Muscle layer of duodenum (tissue), 2 donors: ENCODE data around the gene RPS6KA2.

Source experiments
- H3K27ac ChIP-seq: one replicate; pipeline ENCODE4 v1.7.0; 2013; ENCODE audit warnings: mild to moderate bottlenecking, low read length
- H3K27me3 ChIP-seq: one replicate; pipeline ENCODE4 v1.7.0; 2013; ENCODE audit warnings: low read depth, mild to moderate bottlenecking, control low read depth, low read length
- H3K36me3 ChIP-seq, 2 donors: one replicate each; pipeline ENCODE4 v1.7.0; 2013; ENCODE audit warnings: low read length in 2 of 2, control low read depth in 1 of 2, mild to moderate bottlenecking in 1 of 2; ENCODE audit not compliant: insufficient read depth in 2 of 2, control insufficient read depth in 1 of 2
- H3K4me1 ChIP-seq, 2 donors: one replicate each; pipeline ENCODE4 v1.7.0; 2013; ENCODE audit warnings: low read length in 2 of 2, mild to moderate bottlenecking in 2 of 2, control low read depth in 1 of 2, moderate library complexity in 1 of 2; ENCODE audit not compliant: insufficient read depth in 2 of 2, control insufficient read depth in 1 of 2
- H3K4me3 ChIP-seq, 2 donors: one replicate each; pipeline ENCODE4 v1.7.0; 2013; ENCODE audit warnings: low read length in 2 of 2, low read depth in 1 of 2, mild to moderate bottlenecking in 1 of 2
- H3K9me3 ChIP-seq, 2 donors: one replicate each; pipeline ENCODE4 v1.7.0; 2013; ENCODE audit warnings: low read length in 2 of 2, control low read depth in 1 of 2, mild to moderate bottlenecking in 1 of 2; ENCODE audit not compliant: control insufficient read depth in 1 of 2
- donor health status: healthy.

RPS6KA2 gene

DNA sequence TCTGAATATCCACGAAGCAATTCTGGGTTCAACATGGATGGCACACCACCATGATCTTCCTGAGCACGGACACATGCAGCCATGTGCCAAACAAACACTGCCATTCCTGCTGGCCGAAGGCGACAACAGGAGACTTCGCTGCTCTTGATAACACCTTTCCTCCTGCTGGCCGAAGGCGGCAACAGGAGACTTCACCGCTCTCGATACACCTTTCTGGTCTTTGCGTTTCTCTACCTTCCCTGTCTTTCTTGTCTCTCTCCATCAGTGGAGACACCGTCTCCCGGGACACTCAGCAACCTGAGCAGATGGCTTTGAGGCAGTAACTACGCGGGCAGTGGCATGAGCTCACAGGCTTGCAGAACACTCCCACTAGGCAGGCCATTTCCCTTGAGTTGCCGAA, 189.4 kb downstream of the RPS6KA2 start:
- Histone ChIP-seq H3K27me3 (no peaks in the 10 kb centered on the region), H3K4me3 (no peak overlapping the region), H3K9me3 (no peaks in the 10 kb centered on the region), H3K36me3 (peaks cover 0 to 14% of the 10 kb centered on the region in 2 donors), H3K27ac (no peak overlapping the region), H3K4me1 (no peaks in the 10 kb centered on the region)

DNA sequence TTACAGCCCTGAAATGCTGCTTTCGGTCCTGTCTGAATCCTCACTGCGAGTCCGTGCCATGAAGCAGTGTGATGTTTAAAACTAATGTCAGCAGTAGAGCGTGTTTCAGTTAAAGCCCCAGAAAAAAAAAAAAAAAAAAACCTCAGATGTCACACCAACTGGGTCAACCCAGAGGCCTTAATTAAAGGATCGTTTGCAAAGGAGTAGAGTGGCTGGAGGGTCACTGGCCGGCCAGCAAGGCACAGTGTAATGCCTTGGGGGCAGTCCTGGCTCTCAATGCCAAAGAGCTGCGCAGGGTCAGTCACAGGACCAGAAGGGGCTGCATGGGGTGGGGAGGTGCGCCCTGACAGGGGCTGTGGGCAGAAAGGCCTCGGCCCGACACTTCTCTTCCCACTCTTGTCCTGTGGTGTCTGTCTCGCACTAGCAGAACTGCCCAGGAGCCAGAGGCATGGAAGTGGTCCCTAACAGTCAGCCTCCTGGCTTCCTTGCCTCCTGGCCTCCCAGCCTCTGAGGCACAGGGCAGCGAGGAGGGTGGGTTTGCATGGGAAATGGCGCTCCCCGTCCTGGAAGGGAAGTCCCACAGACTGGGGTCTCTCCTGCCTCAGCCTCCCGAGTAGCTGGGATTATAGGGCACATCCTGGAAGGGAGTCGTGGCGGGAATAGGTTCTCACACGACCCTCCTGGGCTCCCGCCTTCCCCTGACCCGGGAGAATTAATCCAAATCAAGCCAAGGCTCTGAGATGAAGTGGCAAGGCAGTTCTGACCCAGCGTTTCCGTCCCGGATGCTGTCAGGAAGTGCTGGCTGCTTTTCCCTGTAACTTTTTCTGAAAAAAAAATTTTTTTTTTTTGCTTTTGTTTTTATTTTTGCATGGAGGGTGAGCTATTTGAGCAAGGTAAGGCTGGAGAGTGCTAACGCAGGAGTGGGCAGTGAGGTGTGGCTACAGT, 190.6 kb downstream of the RPS6KA2 start:
- no peak overlapping the region for H3K4me3 ChIP-seq
- peaks cover 0 to 15% of the 10 kb centered on the region in 2 donors for H3K36me3 ChIP-seq
- no peak overlapping the region for H3K27ac ChIP-seq
- H3K4me1 ChIP-seq, result no peaks in the 10 kb centered on the region
- no peaks in the 10 kb centered on the region for H3K9me3 ChIP-seq
- no peaks in the 10 kb centered on the region for H3K27me3 ChIP-seq

DNA sequence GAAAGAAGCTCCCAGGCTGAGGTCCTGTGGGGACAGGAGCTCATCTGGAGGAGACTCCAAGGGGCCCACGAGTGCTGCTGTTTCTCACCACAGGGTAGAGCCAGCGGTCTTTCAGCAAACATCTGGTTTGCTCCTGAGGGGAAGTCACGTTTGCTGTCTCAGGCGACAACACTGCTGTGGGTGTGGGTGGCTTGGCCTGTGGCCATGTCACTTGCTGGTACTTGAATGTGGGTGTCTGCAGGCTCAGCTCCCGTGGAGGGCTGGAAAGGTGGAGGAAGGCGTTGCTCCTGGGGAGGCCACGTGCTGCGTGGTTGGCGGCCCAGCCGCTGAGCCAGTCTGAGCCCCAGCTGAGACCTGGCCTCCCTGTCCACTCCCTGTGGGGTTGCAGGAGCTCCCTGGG, 191.5 kb downstream of the RPS6KA2 start:
- no peak overlapping the region for H3K27ac ChIP-seq
- no peak overlapping the region for H3K4me3 ChIP-seq
- H3K27me3 ChIP-seq, result no peaks in the 10 kb centered on the region
- peaks cover 0 to 17% of the 10 kb centered on the region in 2 donors for H3K36me3 ChIP-seq
- no peaks in the 10 kb centered on the region for H3K4me1 ChIP-seq
- H3K9me3 ChIP-seq, result no peaks in the 10 kb centered on the region

DNA sequence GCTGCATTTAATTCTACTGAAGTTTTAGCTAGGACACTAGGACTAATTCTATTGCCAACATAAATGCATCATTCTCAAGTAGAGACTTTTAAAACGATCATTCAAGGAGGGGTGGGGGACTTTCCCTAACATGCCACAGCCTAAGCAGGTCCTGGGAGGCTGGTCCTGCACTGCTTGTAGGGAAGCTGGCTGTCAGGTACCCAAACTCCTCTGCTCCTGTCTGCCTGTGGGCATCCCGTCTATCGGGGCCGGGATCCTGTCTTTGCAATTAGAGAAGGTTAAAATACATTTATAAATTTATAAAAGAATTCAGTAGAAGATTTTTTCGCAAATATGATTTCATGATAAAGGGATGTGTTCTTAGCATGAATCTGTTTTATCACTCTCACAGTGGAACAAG, 192.7 kb downstream of the RPS6KA2 start:
- peaks cover 4 to 29% of the 10 kb centered on the region in 2 donors for H3K36me3 ChIP-seq
- no peaks in the 10 kb centered on the region for H3K9me3 ChIP-seq
- H3K4me3 ChIP-seq, result no peak overlapping the region
- no peaks in the 10 kb centered on the region for H3K27me3 ChIP-seq
- no peaks in the 10 kb centered on the region for H3K4me1 ChIP-seq
- H3K27ac ChIP-seq, result no peak overlapping the region

DNA sequence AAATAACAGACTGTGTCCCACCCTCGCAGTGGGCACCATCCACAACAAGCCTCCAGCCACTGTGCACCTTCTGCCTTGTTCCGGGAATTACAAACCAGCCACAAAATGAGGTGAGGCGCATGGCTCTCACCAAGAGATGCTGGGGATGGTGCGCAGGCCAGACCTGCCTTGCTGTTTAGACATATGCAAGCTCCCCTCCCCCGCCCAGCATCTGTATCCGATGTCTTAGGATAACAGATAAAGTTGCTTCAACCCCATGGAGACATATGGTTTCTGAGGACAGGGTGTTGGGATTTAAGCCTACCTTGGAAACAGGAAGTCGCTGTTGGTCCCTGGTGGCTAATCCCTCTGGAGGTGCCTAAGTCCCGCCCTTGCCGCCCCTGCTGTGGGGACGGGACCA, 194.0 kb downstream of the RPS6KA2 start:
- Histone ChIP-seq H3K27me3 (no peaks in the 10 kb centered on the region), H3K9me3 (no peaks in the 10 kb centered on the region), H3K27ac (no peak overlapping the region), H3K36me3 (peaks cover 4 to 29% of the 10 kb centered on the region in 2 donors), H3K4me1 (no peaks in the 10 kb centered on the region), H3K4me3 (no peak overlapping the region)

DNA sequence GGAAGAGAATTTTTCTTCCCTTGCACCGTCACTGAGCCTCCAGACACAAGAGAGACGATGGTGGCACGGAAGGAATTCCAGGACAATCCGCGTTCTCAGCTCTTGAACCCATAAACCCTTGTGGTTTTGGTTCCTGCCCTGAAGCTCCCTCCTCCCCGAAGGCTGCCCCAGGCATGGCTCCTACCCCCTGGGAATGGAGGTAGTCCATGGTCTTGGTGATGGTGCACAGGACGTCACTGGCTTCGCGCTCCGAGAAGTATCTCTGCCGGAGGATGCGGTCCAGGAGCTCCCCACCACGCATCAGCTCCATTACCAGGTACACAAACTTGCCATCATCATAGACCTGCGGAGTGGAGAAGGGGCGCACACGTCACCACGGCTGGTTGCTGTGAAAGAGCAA, 196.8 kb downstream of the RPS6KA2 start:
- Histone ChIP-seq H3K9me3 (no peaks in the 10 kb centered on the region), H3K27me3 (no peaks in the 10 kb centered on the region), H3K4me3 (no peak overlapping the region), H3K27ac (no peak overlapping the region), H3K36me3 (peaks cover 4 to 29% of the 10 kb centered on the region in 2 donors), H3K4me1 (no peaks in the 10 kb centered on the region)

DNA sequence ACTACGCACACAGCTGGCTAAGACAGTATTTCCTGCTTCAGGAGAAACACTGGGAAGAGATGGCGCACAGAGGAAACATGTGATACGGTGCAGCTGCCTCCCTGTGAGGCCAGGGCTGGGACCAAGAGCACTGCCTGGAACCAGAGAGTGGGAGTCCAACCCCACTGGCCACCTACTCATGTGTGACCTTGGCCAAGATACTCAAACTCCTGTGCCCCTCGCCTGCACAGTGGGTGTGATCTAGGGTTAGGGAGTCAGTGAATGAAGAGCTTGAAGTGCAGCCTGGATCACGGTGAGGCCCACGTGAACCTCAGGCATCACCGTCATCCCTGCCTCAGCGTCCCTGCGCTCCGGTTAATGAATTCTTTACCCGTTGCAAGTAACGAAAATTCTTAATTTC, 202.6 kb downstream of the RPS6KA2 start:
- H3K4me1 ChIP-seq, result no peaks in the 10 kb centered on the region
- no peaks in the 10 kb centered on the region for H3K9me3 ChIP-seq
- H3K27me3 ChIP-seq, result no peaks in the 10 kb centered on the region
- H3K4me3 ChIP-seq, result no peak overlapping the region
- H3K27ac ChIP-seq, result no peak overlapping the region
- peaks cover 4 to 33% of the 10 kb centered on the region in 2 donors for H3K36me3 ChIP-seq

DNA sequence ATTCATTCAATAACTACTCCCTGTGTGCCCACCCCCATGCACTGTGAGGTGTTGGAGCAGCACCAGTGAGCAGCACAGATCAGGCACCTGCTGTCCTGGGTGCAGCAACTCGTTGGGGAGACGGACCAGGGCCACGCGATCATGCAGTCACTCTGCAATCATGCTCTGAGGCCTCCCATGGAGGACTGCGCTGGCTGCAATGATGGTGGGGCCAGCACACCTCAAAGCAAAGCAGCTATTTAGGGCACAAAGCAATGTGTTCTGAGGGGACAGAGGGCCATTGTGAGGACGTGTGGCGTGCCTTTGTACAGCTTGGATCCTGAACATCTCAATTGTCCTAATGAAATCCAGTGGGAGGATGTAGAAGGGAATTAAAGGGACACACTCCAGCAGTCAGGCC, 203.3 kb downstream of the RPS6KA2 start:
- H3K27me3 ChIP-seq, result no peaks in the 10 kb centered on the region
- H3K36me3 ChIP-seq, result peaks cover 4 to 37% of the 10 kb centered on the region in 2 donors
- H3K27ac ChIP-seq, result no peak overlapping the region
- H3K4me1 ChIP-seq, result no peaks in the 10 kb centered on the region
- H3K4me3 ChIP-seq, result no peak overlapping the region
- H3K9me3 ChIP-seq, result no peaks in the 10 kb centered on the region

DNA sequence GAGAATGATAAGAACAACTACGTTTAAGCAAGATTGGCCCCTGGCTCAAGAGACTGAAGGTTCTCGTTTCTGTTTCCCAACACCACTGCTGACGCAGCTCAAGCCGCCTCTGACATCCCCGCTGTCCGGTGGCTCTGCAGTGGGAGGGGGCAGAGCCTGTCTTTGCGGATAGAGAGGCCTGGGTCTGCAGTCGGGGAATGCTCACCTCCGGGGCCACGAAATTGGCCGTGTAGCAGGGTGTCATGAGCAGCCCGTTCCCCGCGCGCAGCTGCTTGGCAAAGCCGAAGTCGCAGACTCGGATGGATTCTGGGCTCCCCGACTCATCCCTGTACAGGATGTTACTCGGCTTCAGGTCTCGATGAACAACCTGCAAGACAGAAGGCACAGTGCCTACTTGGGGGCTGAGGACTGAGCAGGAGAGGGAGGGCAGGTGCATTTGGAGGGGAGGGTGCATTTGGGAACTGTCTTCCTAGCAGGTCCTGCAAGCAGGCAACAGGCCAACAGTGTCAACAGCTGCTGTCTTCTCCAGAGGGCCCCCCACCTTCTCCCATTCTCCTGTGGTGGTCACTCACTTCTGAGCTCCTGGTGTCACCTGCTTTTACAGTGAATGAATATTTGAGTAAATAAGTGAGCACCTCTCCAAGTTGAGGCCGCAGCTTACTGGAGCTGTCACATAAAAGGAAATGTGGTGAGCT, 203.9 kb downstream of the RPS6KA2 start:
- peaks cover 4 to 43% of the 10 kb centered on the region in 2 donors for H3K36me3 ChIP-seq

DNA sequence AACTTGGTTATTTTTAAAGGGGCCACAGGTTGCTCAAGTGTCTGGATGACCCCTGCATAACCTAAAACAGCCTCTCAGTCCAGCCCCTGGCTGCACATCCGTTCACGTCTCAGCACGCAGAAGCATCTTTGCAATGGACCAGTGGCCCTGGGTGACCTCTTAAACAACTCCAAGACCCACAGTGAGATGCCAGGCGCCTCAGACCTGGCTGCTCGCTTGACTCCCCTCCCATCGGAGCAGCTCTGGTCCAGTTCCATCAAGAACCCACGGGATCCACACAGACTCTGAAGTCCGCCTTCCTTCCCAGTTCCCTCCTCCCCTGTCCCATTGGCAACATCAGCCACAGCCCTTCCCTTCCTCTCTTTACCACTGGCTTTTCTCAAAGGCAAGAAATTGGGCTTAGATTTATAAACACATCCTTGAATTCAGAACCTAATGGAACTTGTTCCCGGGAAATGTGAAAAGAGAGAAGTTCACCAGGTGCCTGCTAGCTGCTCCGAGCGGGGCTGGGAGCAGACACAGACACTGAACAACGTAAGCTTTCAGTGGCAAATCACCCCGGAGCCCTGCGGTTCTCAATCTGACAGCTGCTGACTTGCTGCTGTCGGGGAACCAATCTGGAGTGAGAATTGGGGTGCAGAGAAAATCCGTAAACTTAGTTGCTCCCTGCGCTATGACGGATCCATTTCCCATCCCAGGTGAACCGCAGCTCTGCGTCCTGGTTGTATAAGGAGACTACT, 204.7 kb downstream of the RPS6KA2 start:
- Histone ChIP-seq H3K36me3 (peaks cover 4 to 50% of the 10 kb centered on the region in 2 donors), H3K27me3 (no peaks in the 10 kb centered on the region), H3K9me3 (no peaks in the 10 kb centered on the region), H3K4me1 (no peaks in the 10 kb centered on the region), H3K4me3 (no peak overlapping the region), H3K27ac (no peak overlapping the region)

More for the DNA sequence above, 203.9 kb downstream of the RPS6KA2 start:
- Histone ChIP-seq H3K9me3 (no peaks in the 10 kb centered on the region), H3K27me3 (no peaks in the 10 kb centered on the region), H3K27ac (no peak overlapping the region), H3K4me3 (no peak overlapping the region), H3K4me1 (no peaks in the 10 kb centered on the region)

DNA sequence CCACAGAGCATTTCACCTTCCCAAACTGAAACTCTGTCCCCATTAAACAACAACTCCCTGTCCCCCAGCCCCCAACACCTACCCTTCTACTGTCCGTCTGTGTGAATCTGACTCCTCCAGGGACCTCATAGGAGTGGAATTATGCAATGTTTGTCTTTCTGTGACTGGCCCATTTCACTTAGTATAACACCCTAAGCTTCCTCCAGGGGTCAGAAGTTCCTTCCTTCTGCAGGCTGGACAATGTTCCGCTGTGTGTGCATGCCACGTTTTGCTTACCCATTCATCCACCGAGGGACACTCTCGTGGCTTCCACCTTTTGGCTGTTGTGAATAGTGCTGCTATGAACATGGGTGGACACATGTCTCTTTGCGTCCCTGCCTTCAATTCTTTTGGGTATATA, 206.7 kb downstream of the RPS6KA2 start:
- Histone ChIP-seq H3K9me3 (no peaks in the 10 kb centered on the region), H3K27ac (no peak overlapping the region), H3K4me3 (no peak overlapping the region), H3K36me3 (peaks cover 4 to 54% of the 10 kb centered on the region in 2 donors), H3K4me1 (no peaks in the 10 kb centered on the region), H3K27me3 (no peaks in the 10 kb centered on the region)
